Kidney tubule cell (primary cell): Measurements from ENCODE around the gene SPATA31C1.
"Not testable (repeated sequence)": the region's sequence is repeated elsewhere in the genome, so short reads cannot be mapped to it uniquely, and the experiment has no call there.

ENCODE experiments used
- DNase-seq: peaks from one replicate; pipeline ENCODE4 v3.0.0-alpha.2; 2018; ENCODE audit warnings: low spot score

The SPATA31C1 gene

GRCh38 chr9:87938336-87938735 lies 20.6 kb downstream of the SPATA31C1 start:
- not testable (repeated sequence) for DNase-seq

- DNase-seq, result not testable (repeated sequence)
Observed at GRCh38 chr9:87939096-87939495, 21.3 kb downstream of the SPATA31C1 start.

- no peak for DNase-seq
Observed at GRCh38 chr9:87944096-87944495, 26.3 kb downstream of the SPATA31C1 start.

GRCh38 chr9:87944682-87945081 lies 26.9 kb downstream of the SPATA31C1 start:
- DNase-seq, result no peak

- no peak for DNase-seq
Observed at GRCh38 chr9:87950296-87950695, 32.5 kb downstream of the SPATA31C1 start.

GRCh38 chr9:87950765-87951488 lies 33.2 kb downstream of the SPATA31C1 start:
- DNase-seq, result peak; percentile 49

GRCh38 chr9:87954230-87954629 lies 36.5 kb downstream of the SPATA31C1 start:
- DNase-seq, result no peak

GRCh38 chr9:87957839-87958238 lies 40.1 kb downstream of the SPATA31C1 start:
- no peak for DNase-seq

GRCh38 chr9:87958591-87958990 lies 40.8 kb downstream of the SPATA31C1 start:
- DNase-seq, result peak; percentile 36

- no peak for DNase-seq
Observed at GRCh38 chr9:87959916-87960581, 42.3 kb downstream of the SPATA31C1 start.

- DNase-seq, result no peak
Observed at GRCh38 chr9:87963770-87964169, 46.0 kb downstream of the SPATA31C1 start.

- DNase-seq, result no peak
Observed at GRCh38 chr9:87964826-87965225, 47.1 kb downstream of the SPATA31C1 start.

- DNase-seq, result no peak
Observed at GRCh38 chr9:87968155-87968554, 50.4 kb downstream of the SPATA31C1 start.

GRCh38 chr9:87970602-87971001 lies 52.8 kb downstream of the SPATA31C1 start:
- DNase-seq, result no peak

GRCh38 chr9:87973122-87973521 lies 55.4 kb downstream of the SPATA31C1 start:
- no peak for DNase-seq
